ENCODE data around the gene TMEM63C.

GRCh38 chr14:77242752-77243151 lies 61.2 kb downstream of the TMEM63C start:
- no peak for TF ChIP-seq EZH2 (IDR thresholded peaks at IDR 0.05; ENCODE audit: borderline replicate concordance, insufficient read depth, low read length, poor library complexity, severe bottlenecking)
- no peak for TF ChIP-seq CTCF (IDR thresholded peaks at IDR 0.05; ENCODE audit: poor library complexity, severe bottlenecking)
- no peak for TF ChIP-seq TAF1 (IDR thresholded peaks at IDR 0.05; ENCODE audit: low read depth)
- no peak for TF ChIP-seq POLR2AphosphoS5 (IDR thresholded peaks at IDR 0.05)
- TF ChIP-seq EP300 (conservative IDR thresholded peaks at IDR 0.05; ENCODE audit: poor library complexity, severe bottlenecking): no peak
- TF ChIP-seq SMC3 (conservative IDR thresholded peaks at IDR 0.05; ENCODE audit: poor library complexity): no peak
- TF ChIP-seq MXI1 (conservative IDR thresholded peaks at IDR 0.05; ENCODE audit: poor library complexity, severe bottlenecking): no peak

All from neural cell (in vitro differentiated cells).